Peyer's patch (tissue), 4 donors: ENCODE measurements around the gene FNDC3B.

Source experiments
- CTCF ChIP-seq, 6 experiments: fragments of 450-650 bp in 4 of 6; fragments of 200-600 bp in 2 of 6; sonication (generic) in 1 of 6; IDR thresholded peaks; one replicate each; pipeline ENCODE4 v1.5.1; 2017 to 2019; ENCODE audit warnings: antibody characterized with exemption in 6 of 6, mild to moderate bottlenecking in 3 of 6, moderate library complexity in 1 of 6
- POLR2A ChIP-seq, 2 donors: fragments of 450-650 bp; IDR thresholded peaks; one replicate each; pipeline ENCODE4 v1.5.1; 2017; ENCODE audit warnings: antibody characterized with exemption in 2 of 2, mild to moderate bottlenecking in 2 of 2, moderate library complexity in 2 of 2

GRCh38 chr3:172036541-172037215, 2.7 kb upstream of the FNDC3B start:
- TF ChIP-seq CTCF (IDR thresholded peaks at IDR 0.05): no peak
- TF ChIP-seq POLR2A (IDR thresholded peaks at IDR 0.05): no peak
